SKM-1 treated with dmso at 0.1 percent for 144 hours (cell line): Measurements from ENCODE around the gene ARHGAP30.
A peak's percentile ranks its signal among the peaks of the same experiment; 100 is the strongest.

Experiments
- DNase-seq: peaks from one replicate; lab custom pipeline; 2025; ENCODE audit not compliant: unreplicated experiment; lab: John Stamatoyannopoulos, UW

The ARHGAP30 gene

DNA sequence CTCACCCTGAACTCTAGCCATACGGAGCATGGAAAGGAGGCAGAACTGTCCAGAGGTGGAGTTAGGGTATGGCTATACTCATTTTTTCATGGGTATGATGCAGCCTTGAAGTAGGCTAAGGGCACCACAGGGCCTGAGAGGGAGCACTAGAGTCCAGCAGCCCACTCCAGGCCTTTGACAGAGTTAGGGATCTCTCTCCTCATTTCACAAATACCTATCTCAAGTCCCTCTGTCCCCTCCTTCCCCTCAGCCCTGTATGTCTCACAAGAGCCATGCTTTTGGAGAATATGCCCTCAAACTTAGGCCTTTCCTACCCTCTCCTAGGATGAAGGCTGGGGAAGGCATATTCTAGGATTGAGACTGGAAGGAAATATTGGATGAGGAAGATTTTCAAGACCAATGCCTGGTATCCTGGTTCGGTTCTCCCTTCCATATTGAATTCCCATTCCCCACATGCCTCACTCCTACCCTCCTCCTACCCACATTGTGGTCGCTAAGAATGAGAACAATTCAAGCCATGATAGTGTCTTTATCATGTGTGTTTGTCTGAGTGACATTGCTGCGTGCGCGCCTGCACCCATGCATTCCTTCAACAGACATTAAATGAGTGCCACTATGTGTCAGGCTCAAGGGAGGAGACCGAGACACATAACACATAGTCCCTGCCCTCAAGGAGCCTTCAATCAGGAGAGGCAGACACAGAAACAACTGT, 22.3 kb upstream of the ARHGAP30 start:
- DNase-seq, result no peak

DNA sequence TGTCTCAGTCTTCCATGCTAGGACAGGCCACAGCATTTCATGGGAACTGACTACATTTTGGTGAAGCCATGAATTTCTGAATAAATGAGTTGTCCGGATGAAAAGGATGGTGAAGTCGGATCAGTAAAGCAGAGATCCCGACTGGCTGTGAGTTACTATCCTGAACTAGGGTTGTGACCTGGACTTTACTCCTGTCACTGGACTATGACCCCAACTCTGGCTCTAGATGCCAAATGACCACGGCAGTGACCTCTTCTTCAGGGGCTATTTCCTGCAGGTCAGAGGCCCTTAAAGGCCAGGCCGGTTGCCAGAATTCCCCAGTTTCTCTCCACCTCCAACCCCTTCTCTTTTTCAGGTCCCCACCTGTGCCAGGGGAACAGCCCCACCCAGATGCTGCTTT, 21.4 kb upstream of the ARHGAP30 start:
- no peak for DNase-seq

DNA sequence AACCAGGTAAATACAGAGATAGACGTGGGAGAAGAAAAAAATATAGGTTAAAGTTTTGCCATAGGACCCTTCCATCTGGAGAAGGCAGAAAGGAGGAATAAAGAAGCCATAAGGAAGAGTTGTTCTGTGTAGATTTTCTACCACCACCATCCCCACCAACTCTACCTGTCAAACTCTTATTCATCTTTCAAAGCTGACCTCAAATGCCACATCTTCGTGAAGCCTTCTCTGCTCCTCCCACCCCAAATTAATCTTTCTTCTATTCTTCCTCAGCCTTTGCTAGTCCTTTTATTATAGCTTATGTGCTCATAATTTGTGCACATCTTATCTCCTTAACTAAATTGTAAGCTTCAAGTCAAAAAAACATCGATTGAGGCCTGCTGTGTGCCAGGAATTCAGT, 20.9 kb upstream of the ARHGAP30 start:
- no peak for DNase-seq

DNA sequence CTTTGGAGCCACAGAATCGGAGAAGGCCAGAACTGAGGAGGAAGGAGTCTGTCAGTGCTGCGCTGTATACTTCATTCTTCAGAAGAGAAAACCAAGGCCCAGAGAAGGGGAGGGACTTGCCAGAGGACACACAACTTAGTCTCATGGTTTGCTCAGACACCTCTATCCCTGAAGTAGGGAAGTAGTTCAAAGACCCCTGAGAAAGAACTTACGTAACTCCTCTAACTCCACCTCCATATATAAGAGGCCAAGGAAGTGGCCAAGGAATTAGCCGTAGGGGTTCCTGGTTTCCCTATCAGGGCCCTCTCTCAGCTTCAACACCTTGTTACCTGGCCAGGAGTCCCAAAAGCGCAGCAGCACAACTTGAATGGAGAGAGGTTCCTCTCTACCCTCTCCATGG, 20.2 kb upstream of the ARHGAP30 start:
- DNase-seq, result no peak

DNA sequence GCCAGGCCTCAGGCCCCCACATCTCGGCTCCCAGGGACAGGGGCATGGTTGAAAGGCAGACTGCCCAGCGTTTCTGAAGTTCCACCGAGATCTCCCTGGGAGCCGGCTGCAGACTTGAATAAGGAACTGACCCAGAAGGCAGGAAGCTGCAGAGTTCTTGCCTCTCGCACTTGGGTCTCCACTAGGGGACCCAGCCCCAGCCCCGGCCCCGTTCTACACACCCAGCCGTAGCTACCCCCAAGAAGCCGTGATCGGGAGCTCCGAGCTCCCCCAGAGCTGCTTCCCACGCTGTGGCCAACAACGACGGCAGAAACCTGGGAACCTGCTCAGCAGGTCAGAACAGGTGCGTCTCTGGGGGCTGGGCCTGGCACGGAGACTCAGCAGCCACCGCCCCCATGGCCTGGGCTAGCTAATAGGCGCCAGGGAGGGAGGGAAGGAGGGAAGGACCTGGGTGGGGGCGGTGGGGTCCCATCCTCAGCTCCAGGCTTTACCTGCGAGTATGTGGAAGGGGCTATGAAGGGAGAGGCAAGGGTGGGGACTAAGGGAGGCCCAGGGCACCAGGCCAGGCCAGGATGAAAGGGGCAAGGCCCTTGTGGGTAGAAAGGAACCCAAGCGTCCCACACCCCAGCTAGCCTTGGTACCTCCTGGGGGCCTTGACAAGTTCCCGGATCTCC, 19.7 kb upstream of the ARHGAP30 start, which contains the start of gene NECTIN4:
Gene NECTIN4 (minus strand): TSS at position 308 of the 674 bp plus-strand sequence. CDS start 262 bp downstream, at position 46.
- no peak for DNase-seq

DNA sequence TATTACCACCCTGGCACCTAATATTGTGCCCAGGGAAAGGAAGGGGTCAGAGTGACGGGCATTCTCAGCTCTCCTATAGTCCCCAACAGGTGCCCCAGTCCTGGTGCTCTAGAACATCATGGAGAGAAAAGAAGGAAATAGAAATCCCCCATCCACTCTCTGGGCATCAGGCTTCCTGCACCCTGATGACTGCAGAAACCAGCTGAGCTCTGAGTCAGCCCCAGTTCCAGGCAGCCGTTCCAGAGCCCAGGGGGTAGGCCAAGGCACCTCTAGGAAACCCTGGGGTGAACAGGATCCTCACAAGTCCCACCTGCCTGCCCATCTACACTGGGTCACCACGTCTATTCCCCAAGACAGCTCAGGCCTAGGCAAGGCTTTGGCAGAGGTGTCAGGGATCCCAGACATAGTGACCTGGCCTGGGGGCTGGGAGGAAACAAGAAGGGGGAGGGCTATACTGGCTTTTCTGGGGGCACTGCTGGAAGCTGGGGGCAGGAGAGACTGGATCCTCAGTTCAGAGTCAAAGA, 19.0 kb upstream of the ARHGAP30 start:
- DNase-seq, result no peak

DNA sequence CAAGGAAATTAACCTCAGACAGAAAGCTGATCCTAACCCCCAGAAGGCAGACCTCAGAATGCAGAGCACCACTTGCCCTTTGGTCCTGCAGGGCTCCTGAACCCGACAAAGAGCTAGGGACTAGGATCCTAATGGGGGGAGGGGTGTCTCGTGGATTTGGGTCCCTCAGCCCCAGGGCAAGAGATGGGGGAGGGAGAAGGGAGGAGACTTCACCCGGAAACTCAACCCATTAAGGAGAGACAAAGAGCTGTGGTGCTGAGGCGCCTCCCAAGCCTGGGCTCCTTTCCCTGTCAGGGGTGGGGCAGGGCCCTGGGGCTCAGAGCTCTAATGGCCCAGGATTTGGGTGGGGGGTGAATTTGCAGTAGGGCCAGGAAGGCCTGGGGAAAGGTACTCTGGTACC, 16.8 kb upstream of the ARHGAP30 start:
- DNase-seq, result no peak

DNA sequence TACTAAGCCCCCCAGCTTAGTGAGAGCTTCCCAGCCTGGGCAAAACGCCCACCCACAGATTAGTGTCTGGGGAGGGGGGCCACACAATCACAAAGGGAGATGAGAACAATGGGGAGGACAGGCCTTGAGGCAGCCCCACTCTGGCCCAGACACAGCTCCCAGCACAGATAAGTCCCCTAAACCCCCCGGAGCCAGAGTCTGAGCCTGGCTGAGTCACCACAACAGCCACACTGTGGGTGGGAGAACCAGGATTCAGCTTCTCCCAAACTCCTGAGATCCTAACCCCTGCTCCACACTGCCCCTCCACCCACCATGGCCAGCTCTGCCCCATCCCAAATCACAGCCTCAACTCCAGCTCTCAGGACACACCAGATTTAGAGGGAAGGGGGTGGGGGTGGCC, 15.5 kb upstream of the ARHGAP30 start:
- no peak for DNase-seq

DNA sequence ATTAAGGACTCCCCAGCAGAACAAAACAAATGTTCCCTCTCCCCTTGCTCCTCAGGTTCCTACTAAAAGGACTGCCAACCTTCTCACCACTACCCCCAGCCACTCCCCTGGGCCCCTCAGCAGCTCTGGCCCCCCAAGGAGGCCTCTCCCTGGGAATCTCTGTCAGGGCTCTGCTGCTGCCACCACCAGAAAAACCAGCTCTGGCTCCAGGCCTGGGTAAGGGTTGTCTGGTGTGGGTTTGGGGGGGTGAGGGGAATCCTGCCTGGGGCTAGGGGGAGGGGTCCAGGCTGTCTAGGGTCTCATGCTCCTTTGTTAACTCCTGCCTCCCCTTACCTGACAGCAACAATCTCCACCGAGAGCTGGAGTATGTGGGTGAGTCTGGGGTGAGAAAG, 14.9 kb upstream of the ARHGAP30 start:
- DNase-seq, result no peak

DNA sequence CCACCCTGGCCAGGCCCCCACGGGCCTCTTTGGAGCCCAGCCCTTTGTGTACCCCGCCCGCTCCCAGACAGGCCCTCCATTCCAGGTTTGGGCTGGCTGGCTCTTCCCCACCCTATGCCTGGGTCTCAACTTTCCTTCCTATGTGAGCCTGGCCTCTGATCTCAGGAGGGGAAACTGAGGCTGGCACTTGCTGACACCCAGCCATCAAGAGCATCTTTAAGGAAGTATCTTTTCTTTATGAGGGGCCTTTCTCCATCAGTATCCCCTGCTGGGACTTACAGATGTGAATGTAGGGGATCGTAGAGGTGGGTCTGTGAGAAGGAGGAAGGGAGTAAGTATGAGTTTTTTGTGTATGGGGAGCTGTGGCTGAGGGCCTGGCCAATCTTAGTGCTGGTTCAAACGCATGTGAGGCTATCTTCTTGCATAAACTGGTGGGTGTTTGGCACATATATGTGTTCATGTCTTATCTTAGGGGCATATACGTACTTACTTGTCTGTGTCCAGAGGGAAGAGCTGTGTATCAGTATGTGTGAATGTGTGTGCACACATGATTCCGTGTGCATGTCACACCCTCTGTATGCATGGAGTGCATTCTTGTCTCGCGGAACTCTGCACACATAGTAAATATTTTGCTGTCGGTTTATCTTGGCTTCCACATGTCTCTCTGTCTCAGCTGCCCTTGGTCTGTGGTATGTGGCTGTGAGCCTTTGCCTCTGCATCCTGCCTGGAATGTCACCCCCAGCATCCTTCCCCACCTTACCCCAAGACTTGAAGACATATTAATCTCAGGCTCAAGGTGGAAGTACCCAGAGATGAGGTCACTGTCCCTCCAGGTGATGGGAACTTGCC, 14.3 kb upstream of the ARHGAP30 start:
- DNase-seq, result peak; percentile 51

DNA sequence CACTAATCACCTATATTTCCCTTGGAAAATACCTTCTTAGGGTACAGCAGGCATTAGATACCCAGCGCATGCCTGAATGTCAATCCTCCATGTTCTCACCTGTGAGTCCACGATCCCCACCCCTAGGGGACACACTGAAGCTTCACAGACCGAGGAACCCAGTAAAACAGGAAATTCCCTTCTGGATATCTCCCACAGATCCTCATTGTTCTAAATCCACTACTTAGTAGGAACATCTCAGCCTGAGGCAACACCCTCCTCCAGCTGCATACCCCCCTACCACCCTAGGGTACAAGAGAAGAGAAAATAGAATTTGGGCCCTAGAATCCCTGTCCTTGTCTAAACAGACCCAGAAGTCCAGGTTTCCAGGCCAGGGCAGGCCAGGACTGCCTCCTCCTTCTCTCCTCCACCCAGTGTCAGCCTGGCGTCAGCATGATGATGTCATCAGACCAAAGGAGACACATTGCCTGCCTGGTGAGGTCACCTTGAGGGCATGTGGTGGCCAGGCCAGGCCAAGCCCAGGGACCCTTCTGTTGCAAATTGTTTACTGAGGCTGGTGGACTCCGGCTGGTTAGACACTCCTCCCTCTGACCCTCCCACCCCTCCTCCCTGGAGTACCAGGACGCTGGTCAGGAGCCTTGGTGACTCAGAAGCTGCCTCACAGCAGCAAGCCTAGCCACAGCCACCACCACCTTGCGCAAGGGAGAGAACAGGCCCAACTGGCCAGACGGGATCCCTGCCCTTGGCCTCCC, 13.5 kb upstream of the ARHGAP30 start:
- DNase-seq, result peak; percentile 93

DNA sequence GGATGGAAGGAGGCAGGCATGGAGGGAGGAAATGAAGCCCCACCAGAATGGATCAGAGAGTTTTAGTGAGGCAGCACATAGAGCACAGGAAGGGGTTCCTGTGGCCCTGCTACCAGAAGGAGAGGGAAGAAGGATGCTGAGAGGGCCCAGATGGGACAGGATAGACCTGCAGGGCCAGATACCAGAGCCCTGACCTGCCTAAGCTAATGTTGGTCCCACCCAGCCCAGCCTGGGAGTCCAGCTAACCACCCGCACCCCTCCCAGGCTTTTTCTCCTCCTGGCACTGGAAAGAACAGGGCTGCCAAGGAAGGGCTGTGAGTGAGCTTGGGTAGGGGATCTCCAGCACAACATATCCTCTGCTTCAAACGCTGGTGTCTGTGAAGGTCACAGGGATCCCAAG, 12.8 kb upstream of the ARHGAP30 start:
- no peak for DNase-seq

DNA sequence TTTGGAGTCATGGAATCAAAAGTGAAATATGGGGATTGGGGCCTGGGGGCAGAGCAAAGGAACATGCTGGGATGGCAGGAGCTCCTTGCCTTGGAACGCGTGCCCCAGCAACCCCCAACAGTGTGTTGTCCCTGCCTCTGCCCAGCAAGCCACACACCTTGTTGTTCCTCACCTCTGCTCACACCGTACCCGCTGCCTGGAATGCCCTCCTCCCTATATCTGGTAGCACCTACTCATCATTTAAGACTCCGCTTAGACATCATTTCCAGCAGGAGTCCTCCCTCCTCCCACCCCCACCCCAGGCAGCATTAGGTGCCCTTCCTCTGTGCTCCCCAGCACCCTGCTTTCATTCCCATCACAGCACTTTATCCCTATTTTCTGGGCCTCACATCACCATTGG, 11.8 kb upstream of the ARHGAP30 start:
- DNase-seq, result no peak

DNA sequence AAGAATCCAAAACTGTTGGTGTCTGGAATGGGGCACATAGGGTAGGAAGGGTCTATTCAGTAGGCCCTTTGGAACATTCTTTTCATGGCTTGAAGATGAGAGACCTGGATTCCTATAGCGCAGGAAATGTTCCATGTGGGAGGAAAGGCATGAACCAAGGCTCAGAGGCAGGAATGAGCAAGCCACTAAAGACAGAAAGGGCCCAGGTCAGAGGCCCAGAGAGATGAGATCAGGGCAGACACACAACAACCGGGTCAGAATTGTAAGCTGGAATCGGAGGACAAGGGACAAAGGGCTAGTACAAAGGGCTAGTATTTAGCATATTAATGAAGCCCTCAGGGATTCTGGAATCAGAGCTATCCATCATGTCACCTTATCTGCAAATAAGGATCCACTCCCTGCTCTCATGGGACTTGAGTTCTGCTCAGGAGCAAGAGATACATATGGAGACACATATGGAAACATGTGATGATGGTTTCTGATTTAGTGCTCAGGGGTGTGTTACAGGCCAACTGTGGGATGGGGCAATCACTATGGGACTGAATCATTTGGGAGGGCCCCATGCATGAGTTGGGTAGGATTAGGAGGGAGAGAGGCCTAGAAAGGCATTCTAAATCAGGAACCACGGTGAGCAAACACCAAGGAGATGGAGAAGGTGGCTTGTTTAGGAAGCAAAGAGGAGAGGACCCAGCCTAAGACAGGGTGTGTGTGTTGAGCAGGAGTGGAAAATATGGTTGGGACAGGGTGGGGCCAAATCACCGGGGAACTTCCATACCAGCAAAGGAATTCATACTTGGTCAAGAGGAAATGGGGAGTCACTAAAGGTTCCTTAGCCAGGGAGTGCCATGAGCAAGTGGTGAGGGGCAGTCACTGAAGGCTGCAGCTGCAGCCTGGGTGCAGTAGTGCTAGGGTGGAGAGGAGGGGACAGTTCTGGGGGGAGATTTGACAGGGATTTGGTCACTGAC, 11.0 kb upstream of the ARHGAP30 start:
- no peak for DNase-seq

DNA sequence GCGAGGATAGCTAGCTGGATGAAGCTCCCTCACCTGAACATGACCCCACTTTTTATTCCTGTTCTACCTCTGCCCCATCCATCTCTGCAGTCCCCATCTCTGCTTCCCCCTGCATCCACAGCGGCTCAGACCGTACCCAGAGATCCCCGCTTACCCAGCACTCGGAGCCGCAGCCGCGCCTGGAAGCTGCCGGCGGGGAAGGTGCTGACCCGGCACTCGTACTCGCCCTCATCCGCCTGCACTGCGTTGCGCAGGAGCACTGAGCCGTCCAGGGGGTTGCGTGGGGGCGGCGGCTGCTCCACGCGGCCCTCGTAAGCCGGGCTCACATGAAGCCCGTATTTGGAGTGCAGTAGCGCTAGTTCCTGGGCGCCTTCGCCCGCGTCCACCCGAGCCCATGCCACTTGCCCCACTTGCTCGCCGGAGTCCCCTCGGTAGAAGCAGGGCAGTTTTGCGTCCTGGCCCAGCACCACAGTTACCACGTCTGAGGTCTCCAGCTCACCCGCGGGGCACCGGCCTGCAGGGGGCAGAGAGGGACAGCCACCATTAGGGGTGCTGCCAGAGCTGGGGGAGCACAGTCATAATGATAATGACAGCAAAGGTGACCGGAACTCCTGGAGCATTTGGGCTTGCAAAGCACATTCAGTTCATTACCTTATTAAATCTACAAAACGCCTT, 9.9 kb upstream of the ARHGAP30 start:
- DNase-seq, result no peak

DNA sequence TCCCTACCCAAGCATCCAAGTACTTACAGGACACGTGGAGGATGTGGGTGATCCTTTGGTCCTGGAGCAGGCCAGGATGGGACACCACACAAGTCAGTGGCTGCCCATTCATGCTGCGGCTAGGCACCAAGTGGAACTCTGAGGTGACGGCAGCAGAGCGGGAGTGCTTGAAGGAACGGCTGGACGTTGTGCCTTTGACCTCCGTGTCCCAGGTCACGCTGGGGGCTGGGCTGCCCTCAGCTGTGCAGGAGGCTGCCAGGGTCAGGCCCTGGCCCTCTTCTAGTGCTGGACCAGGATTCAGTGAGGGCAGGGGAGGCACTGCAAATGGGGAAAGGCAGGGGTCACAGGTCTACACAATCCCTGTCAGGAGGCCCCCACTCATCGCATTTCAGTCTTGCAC, 7.7 kb upstream of the ARHGAP30 start:
- no peak for DNase-seq

DNA sequence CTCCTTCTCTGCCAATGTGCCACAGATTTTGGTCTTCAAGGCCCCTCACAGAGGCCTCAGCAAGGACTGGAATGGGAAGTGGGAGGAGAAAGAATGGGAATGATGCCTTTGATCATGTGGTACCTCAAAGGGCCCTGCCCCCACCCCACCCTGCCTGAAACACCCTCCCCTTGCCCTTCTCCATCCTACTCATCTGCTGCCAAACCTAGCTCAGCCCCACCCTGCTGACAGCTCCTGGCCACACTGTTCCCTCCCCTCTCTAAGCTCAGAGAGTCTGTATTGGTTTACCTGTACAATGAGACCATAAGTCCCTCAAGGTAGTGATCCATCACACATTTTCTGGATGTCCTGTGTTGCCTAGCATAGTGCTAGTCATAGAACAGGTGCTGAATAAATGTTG, 6.7 kb upstream of the ARHGAP30 start:
- no peak for DNase-seq

DNA sequence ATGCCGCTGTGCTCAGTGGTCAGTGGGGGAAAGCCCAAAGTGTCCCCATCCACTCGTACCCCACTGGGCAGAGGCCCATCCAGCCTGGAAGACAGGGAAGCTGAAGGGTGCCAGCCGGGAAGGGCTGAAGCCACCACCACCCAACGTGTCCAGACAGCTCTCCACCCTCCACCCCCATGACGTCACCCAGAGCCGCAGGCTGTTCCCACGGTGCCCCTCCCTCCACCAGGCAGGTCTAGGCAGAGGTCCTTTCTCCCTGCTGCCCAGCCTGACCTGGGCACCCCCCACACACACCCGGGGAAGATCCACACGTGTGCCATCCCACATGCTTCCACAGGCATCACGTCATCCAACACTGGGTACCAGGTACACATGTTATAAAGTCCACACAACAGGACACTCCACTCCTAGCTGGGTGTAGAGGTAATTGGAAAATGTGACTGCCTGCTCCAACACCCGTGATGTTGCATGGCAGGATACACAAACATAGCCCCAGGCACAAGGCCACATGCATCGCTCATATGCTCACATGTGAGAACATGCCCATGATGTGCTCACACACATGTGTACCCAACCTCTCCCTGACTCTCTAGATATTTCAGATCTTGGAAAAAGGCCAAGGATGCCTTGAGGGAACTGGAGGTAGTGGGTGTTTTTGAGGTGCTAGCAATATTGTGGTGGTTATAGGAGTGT, 5.1 kb upstream of the ARHGAP30 start:
- no peak for DNase-seq
